ENCODE measurements around the gene RNF5.
"Not testable (repeated sequence)": the region's sequence is repeated elsewhere in the genome, so short reads cannot be mapped to it uniquely, and the experiment has no call there.

Gene RNF5

DNA sequence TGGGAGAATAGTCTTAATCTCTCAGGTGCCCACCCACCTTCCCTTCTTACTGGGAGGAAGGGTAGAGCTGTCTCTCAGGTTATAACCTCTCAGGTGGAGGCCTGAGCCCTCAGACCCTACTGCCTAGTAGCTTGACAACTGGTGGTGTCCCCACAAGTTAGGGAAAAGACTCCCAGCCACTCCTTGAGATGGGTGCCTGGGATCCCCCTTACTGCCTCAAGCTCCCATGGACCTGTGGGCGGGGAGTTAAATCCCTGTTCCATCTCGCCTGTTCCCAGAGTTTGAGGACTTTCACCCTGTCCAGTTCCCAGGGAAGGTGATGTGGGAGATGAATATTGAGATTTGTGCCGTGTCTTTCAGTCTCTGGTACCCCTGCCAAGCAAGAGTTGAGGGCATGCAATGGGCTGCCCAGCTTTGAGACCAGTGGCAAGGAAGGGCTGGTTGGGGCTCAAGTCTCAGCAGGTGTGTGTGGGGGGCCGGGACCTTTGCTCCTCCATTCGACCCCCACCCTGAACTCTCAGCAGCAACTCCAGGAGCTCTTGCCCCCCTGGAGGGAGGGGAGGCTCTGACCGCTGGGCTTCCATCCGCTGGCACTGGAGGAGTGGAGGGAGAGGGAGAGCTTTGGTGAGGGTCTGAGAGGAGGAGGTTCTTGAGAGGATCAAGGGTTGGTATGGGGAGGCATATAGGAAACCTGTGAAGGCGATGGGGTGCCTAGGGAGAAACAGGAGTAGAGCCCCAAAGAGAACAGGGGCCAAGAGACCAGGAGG lies 12.9 kb downstream of the RNF5 start:
- no peak for DNase-seq

GRCh38 chr6:32191696-32192607 lies 13.7 kb downstream of the RNF5 start:
- no peak for DNase-seq

- DNase-seq = no peak
Observed at GRCh38 chr6:32192608-32193039, 14.4 kb downstream of the RNF5 start, which contains the start of gene GPSM3. TSS of gene GPSM3 (minus strand) at chr6:32192643. CDS start at chr6:32192513, 130 bp downstream.

DNA sequence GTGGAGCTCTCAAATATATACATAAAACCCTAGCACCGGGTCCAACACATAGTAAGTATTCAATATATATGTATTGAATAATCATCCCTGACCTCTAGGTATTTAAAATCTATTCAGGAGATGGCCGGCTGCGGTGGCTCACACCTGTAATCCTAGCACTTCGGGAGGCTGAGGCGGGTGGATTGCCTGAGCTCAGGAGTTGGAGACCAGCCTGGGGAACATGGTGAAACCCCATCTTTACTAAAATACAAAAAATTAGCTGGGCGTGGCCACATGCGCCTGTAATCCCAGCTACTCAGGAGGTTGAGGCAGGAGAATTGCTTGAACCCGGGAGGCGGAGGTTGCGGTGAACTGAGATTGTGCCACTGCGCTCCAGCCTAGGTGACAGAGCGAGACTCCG lies 14.9 kb downstream of the RNF5 start:
- not testable (repeated sequence) for DNase-seq

DNA sequence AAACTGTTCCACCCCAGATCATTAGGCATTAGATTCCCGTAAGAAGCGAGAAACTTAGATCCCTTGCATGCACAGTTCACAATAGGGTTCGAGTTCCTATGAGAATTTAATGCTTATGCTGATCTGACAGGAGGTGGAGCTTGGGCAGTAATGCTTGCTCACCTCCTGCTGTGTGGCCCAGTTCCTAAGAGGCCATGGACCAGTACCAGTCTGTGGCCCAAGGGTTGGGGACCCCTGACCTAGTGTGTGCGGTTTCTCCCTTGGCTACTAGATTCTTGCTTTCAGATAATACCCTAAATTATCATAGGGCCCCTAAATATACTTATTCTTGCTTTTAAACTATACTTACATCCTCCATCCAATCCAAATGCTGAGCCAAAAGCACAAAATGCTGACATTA lies 16.2 kb downstream of the RNF5 start:
- no peak for DNase-seq

DNA sequence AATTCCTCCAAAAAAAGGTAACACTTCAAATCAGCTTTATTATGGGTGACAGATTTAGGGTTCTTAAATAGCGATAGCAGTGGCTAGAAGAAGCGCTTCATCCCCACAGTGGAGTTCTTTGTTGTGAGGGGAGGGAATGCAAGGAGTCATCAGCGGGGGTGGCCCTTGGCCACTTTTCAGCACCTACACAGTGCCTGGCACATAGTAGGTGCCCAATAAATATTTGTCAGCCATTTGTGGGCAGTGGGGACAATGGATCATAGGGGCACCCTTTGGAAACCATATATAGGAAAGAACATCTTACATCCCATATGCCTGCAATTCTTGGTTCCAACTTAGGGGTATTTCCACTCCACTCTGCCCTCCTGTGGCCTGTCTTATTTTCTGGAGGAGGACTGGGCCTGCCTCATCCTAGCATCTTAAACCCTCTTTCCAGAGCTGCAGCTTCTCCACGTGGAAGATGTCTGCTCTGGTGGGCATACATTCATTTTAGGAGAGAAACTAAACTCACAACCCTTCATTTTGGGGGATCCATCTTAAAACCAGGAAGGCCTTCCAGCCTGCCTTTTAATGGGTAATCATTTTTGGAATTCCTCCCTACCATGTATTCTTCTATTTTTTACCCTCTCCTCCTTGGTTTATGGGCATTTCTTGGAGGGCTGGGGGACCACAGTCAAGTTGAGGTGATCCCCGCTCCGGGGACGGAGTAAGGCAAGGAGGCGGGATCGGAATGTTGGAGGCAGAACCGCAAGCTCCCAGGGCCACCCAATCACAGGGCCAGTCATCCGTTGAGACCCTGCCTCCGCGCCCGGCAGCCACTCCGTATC lies 16.8 kb downstream of the RNF5 start:
- no peak for DNase-seq

DNA sequence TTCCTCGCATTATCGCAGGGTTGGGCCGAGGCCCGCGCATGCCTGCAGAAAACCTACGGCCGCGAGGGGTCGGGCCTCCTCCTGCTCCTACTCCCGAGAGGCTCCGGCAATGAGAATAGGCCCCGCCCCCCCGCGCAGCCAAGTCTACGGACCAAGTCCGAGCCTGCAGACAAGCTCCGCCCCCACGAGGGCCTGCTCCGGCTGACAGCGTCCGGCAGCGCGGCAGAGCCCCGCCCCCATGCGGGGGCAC lies 17.4 kb downstream of the RNF5 start:
- peak; percentile 100 for DNase-seq

DNA sequence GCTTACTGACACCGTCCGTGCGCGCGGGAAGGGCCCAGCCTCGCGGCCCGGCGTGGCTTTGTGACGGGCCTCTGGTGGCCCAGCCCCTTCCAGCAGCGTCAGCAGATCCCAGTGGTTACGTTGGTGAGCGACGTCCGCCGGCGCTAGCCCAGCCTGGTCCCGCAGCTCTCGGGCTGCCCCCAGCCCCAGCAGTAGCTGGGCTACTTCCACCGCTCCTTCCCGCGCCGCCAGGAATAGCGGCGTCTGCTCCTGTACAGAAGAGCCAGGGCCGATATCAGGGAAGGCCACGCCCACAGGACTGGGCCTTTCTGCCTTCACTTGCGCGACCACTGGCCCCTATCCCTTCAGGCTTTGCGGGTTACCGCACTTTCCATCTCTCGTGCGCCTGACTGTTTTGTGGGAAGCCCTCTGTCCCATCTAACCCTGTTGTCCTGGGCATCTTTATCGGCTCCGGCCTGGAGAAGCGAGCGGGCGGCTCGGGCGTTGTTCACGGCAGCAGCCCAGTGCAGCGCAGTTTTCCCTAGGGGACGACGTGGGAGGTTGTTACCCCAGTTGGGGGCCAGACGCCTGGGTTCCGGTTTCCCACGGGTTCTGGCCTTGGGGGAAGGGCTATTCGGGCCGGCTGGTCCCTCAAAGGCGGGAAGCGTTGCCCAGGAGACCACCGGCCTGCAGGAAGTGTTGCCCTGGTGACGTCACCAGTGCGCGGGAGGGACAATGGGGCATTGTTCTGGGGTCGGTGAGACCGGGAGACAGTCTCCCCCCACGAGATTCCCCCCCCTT lies 17.9 kb downstream of the RNF5 start:
- peak; percentile 94 for DNase-seq

DNA sequence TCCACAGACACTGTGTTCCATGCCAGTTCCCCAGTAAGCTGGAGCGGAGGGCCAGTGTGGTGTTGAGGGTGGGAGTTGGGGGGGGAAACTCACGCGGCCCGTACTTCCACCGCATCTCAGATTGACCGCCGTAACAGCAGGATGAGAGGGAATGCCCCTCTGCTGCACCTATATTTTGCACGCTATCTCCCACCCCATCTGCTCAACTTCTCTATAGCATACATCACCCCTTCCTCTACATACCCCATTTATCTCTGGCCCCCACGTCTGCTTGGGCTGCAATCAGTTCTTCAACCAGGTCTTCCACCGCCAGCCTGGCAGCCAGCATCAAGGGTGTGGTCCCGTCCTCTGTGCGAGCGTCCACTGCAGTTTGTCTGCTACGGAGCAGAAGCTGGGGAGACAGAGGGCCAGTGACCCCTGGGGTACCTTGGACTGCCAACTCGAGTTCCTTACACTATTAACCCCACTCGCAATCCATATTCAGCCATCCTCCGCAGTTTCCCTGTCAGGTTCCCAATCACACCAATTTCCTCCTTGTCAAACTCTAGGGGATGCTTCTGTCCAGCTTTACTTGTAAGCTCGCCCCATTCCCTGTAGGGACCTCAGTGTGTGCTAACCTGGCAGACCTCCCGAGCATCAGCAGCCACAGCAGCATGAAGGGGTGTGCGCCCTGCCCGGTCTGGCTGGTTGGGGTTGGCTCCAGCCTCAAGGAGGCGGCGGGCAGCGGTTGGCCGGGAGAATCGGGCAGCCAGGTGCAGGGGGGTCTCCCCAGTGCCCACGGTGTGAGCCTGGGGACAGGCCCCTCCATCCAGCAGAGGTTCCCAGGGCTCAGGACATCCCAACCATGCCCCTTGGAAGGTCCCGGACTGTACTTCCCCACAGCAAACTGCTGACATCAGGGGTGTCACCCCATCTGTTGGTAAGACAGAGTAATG lies 18.7 kb downstream of the RNF5 start:
- no peak for DNase-seq

DNA sequence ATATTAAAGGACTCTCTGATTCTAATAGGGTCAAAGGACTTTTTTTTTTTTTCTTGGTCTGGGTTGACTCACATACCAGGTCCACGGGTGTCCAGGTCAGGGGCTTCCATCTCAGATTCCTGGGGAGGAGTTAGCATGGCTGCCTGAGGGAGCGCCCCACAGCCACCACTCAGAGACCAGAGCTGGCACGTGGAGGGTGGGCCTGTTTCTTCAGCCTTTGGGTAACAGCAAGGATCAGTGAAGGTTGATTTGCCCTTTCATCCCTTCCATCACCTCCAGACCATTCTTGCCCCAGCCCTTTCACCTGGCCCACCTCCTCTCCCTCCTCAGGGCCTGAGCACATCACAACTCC lies 20.1 kb downstream of the RNF5 start:
- no peak for DNase-seq

DNA sequence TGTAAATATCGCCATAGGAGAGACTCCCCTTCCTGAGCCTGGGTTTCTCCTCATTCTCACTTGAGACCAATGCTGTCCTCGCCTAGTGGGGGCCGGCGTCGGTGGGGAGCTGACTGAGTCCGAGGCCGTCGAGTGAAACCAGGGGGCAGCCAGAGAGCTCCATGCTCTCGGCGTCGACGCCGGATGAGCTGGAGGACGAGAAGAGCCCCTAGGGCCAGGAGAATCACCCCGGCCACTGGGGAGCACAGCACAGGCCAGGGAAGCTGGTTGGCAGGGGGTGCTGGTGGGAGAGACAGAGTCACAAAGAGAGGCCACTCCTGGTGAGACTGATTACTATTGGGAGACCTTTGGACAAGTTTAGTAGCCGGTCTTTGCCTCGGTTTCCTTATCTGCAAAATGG lies 20.7 kb downstream of the RNF5 start:
- DNase-seq = no peak

- DNase-seq = no peak
Observed at GRCh38 chr6:32200711-32201475, 22.7 kb downstream of the RNF5 start.

- no peak for DNase-seq
Observed at GRCh38 chr6:32202186-32202585, 24.0 kb downstream of the RNF5 start.

GRCh38 chr6:32203426-32204267 lies 25.4 kb downstream of the RNF5 start:
- DNase-seq = no peak

GRCh38 chr6:32204268-32204715 lies 26.1 kb downstream of the RNF5 start:
- DNase-seq = no peak

DNA sequence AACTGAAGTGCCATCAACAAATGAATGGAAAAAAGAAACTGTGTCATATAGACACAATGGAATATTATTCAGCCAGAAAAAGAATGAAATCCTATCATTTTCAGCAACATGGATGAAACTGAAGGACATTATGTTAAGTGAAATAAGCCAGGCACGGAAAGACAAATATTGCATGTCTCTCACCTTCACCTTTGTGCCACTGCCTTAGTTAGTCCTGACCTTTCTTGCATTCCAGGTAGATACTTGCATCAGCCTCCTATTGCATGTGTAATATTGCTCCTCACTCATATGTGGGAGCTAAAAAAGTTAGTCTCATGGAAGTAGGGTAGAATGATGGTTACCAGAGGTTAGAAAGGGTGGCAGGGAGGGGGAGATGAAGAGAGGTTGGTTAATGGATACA lies 30.8 kb downstream of the RNF5 start:
- DNase-seq = no peak

DNA sequence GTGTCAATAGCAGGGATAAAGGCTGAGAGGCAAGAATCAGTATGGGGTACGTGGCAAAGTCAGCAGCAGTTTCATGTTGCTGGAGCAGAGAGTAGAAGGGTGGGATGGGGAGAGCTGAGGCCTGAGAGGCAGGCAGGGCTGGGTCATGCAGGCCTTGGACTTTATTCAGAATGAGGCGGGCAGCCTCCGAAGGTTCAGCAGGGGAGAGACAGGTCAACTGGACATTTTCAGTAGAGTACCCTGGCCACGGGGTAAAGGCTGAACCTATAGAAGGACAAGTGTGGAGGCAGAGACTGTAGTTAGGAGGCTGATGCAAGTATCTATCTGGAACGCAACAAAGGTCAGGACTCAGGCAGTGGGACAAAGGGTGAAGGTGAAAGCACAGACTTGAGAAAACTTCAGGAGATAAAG lies 32.0 kb downstream of the RNF5 start:
- no peak for DNase-seq

DNA sequence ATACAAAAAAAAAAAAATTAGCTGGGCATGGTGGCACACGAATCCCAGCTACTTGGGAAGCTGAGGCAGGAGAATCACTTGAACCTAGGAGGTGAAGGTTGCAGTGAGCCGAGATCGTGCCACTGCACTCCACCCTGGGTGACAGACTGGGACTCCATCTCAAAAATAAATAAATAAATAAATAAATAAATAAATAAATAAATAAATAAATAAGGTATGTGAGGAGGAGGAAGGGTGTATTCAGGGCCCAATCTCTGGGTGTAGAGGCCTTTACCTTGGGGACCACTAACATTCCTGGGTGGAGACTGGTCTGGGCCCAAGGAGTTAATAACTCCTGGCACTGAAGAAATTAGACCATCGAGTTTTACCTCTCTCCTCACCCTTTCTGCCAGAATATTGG lies 33.2 kb downstream of the RNF5 start:
- peak; percentile 6 for DNase-seq

DNA sequence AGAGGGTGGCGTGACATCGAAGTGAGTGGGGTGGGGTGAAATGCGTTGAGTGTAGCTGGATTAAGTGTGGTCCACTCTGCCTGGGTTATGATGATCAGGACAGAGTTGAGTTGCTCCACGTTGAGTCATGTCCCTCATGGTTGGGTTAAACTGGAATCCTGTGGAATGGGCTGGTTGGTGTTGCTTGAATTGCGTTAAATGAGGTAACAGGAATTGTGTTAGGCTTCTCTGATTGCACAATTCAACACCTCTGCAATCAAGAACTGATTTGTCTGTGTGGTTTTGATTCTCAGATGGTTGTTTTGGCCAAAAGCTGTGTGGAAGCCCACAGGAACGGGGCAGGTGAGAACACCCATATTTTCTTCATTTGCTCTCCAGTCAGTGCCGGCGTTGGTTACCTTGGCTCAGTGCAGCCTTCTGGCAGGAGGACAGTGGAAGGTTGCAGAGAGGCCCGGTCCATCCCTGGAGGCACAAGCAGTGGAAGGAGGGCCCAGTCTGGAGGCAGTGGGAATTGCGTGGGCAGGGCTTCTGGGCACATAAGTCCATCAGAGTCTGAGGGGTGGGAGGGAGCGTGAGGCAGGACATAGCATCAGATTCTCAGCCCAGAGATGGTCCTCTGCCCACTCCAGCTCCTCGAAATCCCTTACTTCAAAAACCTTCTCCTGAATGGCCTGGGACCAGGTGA lies 34.0 kb downstream of the RNF5 start:
- peak; percentile 2 for DNase-seq

All from right forelimb (tissue), 1 donor.